SU-DHL-6 (cell line): ENCODE data around the gene PTGES2.

Source experiments
- EZH2phosphoT487 ChIP-seq: fragments of 200-600 bp; sonication (generic), shearing (Covaris generic); conservative IDR thresholded peaks from 2 replicates; pipeline ENCODE4 v1.6.1; 2018; ENCODE audit warnings: mild to moderate bottlenecking, antibody characterized with exemption, low read length, moderate library complexity, mixed read lengths
- TF ChIP-seq, protein P1 (sequence below): fragments of 200-600 bp; sonication (generic); IDR thresholded peaks from one replicate; pipeline ENCODE4 v1.5.1; 2017; ENCODE audit warnings: antibody characterized with exemption, mild to moderate bottlenecking, low read length, moderate library complexity; ENCODE audit not compliant: insufficient read depth, poor library complexity, severe bottlenecking

DNA sequence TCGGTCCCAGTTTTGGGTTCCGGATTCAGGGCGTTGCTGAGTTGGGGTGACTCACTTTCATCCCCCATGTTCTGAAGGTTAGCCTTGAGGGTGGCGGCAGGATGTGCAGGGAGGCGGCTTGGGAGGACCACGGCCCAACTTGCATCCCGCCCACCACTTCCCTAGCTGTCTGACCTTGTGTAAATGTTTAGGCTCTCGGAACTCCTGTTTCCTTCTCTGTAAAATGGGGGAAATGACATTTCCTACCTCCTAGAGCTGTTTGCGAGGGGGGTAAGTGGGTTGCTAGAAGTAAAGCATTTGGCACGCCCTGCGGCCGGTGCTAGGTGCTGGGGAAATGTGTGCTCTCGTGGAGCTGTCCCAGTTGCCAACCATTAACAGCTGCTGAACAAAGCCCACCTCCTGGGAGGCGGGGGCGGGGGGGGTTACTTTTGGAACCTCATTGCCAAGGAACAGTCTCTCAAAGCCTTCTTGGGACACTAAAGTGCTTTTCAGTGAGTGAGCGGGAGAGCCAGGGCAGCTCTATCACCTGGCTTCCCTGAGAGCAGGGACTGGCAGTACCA lies 27.5 kb downstream of the PTGES2 start:
- TF ChIP-seq, protein P1, sequence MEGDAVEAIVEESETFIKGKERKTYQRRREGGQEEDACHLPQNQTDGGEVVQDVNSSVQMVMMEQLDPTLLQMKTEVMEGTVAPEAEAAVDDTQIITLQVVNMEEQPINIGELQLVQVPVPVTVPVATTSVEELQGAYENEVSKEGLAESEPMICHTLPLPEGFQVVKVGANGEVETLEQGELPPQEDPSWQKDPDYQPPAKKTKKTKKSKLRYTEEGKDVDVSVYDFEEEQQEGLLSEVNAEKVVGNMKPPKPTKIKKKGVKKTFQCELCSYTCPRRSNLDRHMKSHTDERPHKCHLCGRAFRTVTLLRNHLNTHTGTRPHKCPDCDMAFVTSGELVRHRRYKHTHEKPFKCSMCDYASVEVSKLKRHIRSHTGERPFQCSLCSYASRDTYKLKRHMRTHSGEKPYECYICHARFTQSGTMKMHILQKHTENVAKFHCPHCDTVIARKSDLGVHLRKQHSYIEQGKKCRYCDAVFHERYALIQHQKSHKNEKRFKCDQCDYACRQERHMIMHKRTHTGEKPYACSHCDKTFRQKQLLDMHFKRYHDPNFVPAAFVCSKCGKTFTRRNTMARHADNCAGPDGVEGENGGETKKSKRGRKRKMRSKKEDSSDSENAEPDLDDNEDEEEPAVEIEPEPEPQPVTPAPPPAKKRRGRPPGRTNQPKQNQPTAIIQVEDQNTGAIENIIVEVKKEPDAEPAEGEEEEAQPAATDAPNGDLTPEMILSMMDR = no peak
- no peak for TF ChIP-seq EZH2phosphoT487
